RPMI8226 (cell line): ENCODE measurements around the gene TSHZ3.

ENCODE experiments used
- DNase-seq: peaks from one replicate; pipeline ENCODE4 v3.0.0-alpha.2; 2015

TSHZ3 gene

GRCh38 chr19:31282346-31282745 is 66.9 kb downstream of the TSHZ3 start:
- no peak for DNase-seq

- DNase-seq = no peak
Observed at GRCh38 chr19:31280287-31281006, 68.8 kb downstream of the TSHZ3 start.

DNA sequence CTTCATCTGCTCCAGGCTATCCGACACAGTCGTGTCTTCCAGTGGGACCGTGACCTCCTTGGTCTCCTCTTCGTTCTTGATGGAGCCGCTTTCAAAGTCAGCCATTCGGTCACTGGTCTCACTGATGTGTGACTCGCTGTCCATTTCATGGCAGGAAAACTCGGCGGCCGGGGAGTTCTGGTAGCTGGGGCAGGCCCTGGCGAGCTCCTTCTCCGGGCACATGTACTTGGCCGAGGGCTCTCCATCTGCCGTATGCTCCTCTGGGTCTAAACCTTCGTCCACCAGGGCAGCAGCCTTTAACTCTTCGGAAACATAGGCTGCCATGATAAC is 69.8 kb downstream of the TSHZ3 start:
- DNase-seq = no peak

GRCh38 chr19:31278555-31279435 is 70.4 kb downstream of the TSHZ3 start:
- DNase-seq = no peak

GRCh38 chr19:31277516-31277915 is 71.7 kb downstream of the TSHZ3 start:
- no peak for DNase-seq

- DNase-seq = no peak
Observed at GRCh38 chr19:31276831-31277230, 72.4 kb downstream of the TSHZ3 start.

GRCh38 chr19:31275068-31275334 is 74.2 kb downstream of the TSHZ3 start:
- DNase-seq = no peak

DNA sequence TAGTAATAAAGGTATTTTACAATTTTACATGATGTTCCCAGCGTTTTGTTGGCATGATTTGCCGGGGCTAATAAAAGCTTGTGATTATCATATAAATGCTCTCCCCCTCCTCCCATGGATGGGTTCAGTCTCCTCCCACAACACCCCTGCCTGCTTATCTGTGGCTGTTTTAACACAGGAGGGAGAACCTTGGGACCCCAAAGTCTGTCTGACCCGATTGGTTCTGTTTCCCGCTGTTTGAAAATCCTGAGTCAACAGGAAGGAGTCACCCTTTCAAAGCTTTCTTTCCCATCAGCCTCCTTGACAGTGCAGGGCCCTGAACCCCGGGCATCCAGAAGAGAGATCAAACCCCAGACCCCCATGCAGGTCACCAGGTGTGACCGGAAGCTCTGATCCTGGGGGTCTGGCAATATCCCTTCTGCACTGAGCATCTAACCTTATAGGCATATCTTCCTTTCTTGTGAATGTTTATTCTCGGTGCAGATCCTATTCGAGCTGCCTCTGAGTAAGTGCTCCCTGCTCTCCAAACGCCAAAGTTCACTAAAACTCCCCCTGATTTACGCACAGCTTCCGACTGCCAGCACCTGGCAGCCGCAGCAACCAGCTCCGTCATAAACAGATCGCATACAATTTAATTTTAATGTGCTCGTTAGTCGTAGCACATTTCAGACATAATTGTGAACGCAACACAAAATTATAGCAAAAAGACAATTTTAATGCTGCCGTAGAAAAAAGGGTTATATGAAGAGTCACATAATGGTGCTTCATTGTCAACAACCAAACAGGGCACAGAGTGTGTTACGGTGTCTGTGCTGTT is 74.8 kb downstream of the TSHZ3 start:
- DNase-seq = no peak

- no peak for DNase-seq
Observed at GRCh38 chr19:31272583-31273106, 76.6 kb downstream of the TSHZ3 start.

- DNase-seq = no peak
Observed at GRCh38 chr19:31271306-31271911, 77.8 kb downstream of the TSHZ3 start.

DNA sequence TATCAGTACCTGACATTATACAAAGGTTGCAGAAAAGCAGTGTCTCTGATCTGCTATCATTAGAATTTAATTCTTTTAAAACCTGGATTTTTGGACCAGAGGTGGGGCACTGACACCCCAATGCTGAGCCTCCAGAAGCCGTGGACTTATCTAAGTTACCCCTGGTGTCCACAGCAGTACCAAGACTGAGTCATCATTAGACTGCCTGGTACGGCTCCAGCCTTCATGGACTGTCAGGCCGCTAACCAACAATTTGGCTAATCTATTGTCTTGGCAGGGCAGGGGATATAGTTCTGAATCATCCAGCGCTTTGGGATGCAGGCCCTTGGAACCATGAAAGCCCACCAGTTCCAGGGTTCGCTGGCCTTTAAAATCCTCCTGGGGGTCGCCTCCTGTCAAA is 78.3 kb downstream of the TSHZ3 start:
- DNase-seq = no peak

GRCh38 chr19:31269425-31270127 is 79.7 kb downstream of the TSHZ3 start:
- DNase-seq = no peak

DNA sequence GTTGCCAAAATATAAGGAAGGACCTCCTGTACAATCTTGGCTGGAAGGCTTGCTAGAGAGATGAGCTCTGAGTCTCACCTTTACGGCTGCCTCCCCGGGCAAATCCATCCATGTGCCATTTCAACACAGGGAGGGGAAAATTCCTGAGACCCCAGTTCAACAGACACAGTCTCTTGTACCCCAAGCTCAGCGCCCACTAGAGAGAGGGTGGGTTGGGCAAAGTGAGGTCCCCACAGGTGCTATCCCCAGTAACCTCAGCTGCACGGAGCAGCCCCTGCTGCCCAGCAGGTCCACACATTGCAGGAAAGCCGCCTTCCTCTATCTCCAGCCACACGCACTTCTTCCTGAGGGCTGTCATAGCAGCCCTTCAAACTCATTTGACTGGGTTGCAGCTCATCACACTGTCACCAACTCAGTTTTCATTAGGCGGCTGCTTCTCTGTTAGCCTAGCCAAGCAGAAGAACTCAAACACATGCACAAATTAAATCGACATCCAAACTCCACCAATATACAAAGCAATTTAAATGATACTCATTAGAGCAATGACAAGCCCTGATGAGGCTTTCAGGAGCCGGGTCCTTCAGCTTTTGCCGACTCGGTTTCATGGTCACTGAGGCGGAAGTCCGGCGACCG is 80.4 kb downstream of the TSHZ3 start:
- DNase-seq = no peak

GRCh38 chr19:31266731-31267130 is 82.5 kb downstream of the TSHZ3 start:
- no peak for DNase-seq

- DNase-seq = no peak
Observed at GRCh38 chr19:31266196-31266595, 83.0 kb downstream of the TSHZ3 start.

DNA sequence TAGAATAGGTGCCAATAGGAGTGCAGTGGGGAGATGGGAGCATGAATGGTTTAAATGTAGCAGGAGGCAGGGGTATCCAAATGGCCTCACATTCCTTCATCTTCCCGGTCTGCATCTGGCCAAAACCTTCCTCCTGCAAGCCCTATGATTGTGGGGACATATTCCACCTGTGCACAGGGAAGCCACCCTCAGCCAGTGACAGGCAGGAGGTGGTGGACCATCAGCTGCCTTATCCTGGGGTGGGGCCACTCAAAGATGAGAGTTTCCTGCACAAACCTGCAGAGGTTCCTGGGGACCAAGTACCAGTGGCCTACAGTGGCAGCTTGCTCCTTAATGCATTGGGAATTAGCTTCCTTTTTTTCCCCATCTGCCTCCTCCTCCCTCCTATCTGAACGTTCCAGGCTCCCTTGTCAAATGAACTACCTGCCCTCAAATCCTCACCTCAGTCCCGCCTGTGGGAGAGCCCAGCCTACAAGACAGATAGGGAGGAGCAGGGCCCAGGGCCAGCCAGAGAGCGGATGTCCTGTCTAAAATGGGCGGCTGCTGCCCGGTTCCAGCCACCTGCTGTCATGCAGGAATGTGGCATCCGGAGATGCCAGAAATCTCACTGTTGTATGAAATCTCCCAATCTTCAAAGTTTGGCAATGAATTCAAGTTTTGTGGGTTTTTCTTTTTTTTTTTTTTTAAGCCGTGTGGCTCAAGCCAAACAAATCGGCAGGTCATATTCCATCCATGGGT is 85.0 kb downstream of the TSHZ3 start:
- DNase-seq = no peak

DNA sequence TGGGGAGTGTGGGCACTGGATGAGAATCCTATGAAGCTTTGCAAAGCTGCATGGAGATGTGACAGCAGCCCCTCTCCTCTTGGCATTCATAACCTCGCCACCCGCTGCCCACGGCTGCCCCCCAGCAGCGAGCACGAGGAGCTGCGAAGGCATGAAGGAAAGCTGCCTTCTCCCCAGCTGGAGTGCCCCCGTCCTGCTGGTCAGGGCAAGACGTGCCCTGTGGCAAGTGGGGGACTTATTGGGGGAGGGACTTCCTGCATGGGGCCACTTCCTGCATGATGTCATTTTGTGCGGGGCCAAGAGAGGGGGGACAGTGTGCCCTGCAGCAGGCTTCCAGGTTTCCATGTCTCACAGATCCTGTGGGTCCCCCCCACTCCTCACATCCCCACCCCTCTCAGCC is 85.9 kb downstream of the TSHZ3 start:
- DNase-seq = no peak

GRCh38 chr19:31262725-31263191 is 86.5 kb downstream of the TSHZ3 start:
- no peak for DNase-seq

- DNase-seq = no peak
Observed at GRCh38 chr19:31261603-31262212, 87.5 kb downstream of the TSHZ3 start.

DNA sequence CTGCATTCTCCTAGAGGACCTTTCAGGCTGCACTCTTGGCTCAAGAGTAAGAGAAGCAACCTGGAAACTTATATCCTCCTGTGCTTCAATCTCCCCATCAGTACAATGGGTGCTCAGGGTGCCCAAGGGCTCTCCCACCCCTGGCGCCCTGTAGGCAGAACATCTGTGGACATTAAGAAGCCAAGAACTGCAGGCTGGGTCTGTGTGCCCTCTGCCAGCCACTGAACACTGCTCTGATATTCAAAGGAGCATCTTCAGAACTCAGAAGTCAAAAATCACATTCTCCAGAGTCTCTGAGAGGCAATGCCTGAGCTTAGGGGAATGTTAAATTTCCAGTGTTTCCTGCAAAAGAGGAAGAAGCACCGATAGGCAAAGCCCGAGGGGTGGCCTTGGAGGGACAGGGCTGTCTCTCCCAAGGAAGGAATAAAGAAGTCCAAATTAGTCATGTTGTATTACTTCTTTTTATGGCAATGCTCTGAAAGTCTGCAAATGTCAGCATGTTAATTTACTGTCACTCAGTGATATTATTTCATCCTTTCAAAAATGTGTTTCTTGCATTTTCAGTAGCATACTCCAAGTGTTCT is 88.1 kb downstream of the TSHZ3 start:
- DNase-seq = no peak
